Pancreas (tissue), 10 donors: Measurements from ENCODE around the gene TSPAN7. TPM values are rescaled to one million over a fixed set of nuclear protein-coding genes. Genes with fewer than 3 reads are reported as not detected.

Experiments used
- ATAC-seq, 4 donors: fragments of 200-7000 bp; cut with Tn5 transposase; one replicate each; pipeline versions ENCODE4 v1.8.0 to v1.9.1; 2020; ENCODE audit warnings: mild to moderate bottlenecking in 4 of 4, moderate library complexity in 4 of 4
- DNase-seq, 6 donors: peaks; one replicate each; pipeline ENCODE4 v3.0.0-alpha.2; 2020
- FAIRE-seq: peaks from 2 replicates; lab custom pipeline; 2012; peaks lifted over from hg19 to GRCh38; lab: Jason Lieb, UNC
- H3K27ac ChIP-seq, 4 donors: fragments of 200-600 bp; sonication (generic); 1 replicate in 3 of 4; 2 replicates in 1 of 4; pipeline versions ENCODE4 v1.5.0 to v1.8.0; 2020
- H3K27me3 ChIP-seq, 4 donors: fragments of 200-600 bp; one replicate each; pipeline ENCODE4 v1.8.0; 2021
- H3K36me3 ChIP-seq, 3 donors: fragments of 200-600 bp; sonication (generic) in 1 of 3; one replicate each; pipeline versions ENCODE4 v1.5.0 to v1.8.0; 2020 to 2021
- H3K4me1 ChIP-seq, 3 donors: fragments of 200-600 bp; one replicate each; pipeline ENCODE4 v1.8.0; 2021
- H3K4me3 ChIP-seq, 4 donors: fragments of 200-600 bp; sonication (generic) in 2 of 4; one replicate each; pipeline versions ENCODE4 v1.5.0 to v1.8.0; 2020 to 2021
- H3K9me3 ChIP-seq, 4 donors: fragments of 200-600 bp; one replicate each; pipeline ENCODE4 v1.8.0; 2021
- CTCF ChIP-seq, 4 donors: fragments of 200-600 bp; sonication (generic) in 3 of 4; IDR thresholded peaks; one replicate each; pipeline versions ENCODE4 v1.5.0 to v1.8.0; 2021; ENCODE audit warnings: antibody characterized with exemption in 4 of 4
- WGBS, 2 donors: extraction: QIAGEN DNeasy Blood & Tissue Kit; methylation state at CpG; one replicate each; pipeline ENCODE4 v1.1.7; 2013; 5-methylcytosine and 5-hydroxymethylcytosine counted together
- intact Hi-C, 3 donors: fragments of 100-400 bp; cut with DNase I; formaldehyde crosslinking; loops; one replicate each; pipeline versions ENCODE4 v1.11.1 to v1.14.2; 2022
- polyA plus RNA-seq, 2 donors: library from polyadenylated mRNA; stranded (reverse); fragments of 200-250 nt; gene quantifications; one replicate each; pipeline ENCODE4 v1.2.3, GENCODE V29; 2013
- total RNA-seq, 6 donors: library from RNA; stranded (reverse); fragmentation: NEBNext Ultra II Directional in 4 of 6; extraction: Animal tissue kit (Norgen Biotek cat#: 25700) in 4 of 6; gene quantifications; one replicate each; pipeline versions ENCODE4 v1.2.1 to v1.2.4, GENCODE V29; 2021 to 2023
- donor health status: healthy with polysubstance abuse.
- donor health status: DM: no; HTN: no; CAD: no; lungs with moderate emphysema.
- donor health status: DM: no; HTN: no; CAD: no.
- donor health status: control.
- donor health status: control.
- donor health status: Bipolar disorder and iron deficiency.
- donor health status: DM: yes; HTN: yes; CAD: no.
- donor health status: DM: no; HTN: no; CAD: no.
- donor health status: DM: no; HTN: no; CAD: no.
- donor health status: DM: yes; HTN: yes; CAD: no.

The TSPAN7 gene
- total and polyA plus RNA-seq, 8 donors: 5.3 to 68.1 (median 12.7) TPM

- Histone ChIP-seq H3K4me1 (no peaks in the 10 kb centered on the region), H3K4me3 (no peak overlapping the region), H3K27me3 (no peaks in the 10 kb centered on the region), H3K27ac (no peak overlapping the region), H3K36me3 (no peaks in the 10 kb centered on the region), H3K9me3 (no peaks in the 10 kb centered on the region)
- DNase-seq (no peak), FAIRE-seq (no peak), ATAC-seq (no peak)
- intact Hi-C loops: no loop called here
- no peak for TF ChIP-seq CTCF (IDR thresholded peaks at IDR 0.05)
- whole genome bisulfite sequencing, 2 donors: 81 to 83% methylated on average over 2 of the region's 2 CpGs
Observed at GRCh38 chrX:38516196-38516774, 45.1 kb upstream of the TSPAN7 start.

- no peak for TF ChIP-seq CTCF (IDR thresholded peaks at IDR 0.05)
- Histone ChIP-seq H3K36me3 (no peaks in the 10 kb centered on the region), H3K4me3 (no peak overlapping the region), H3K27ac (no peak overlapping the region), H3K27me3 (no peaks in the 10 kb centered on the region), H3K9me3 (no peaks in the 10 kb centered on the region), H3K4me1 (no peaks in the 10 kb centered on the region)
- FAIRE-seq: no peak
- WGBS, 2 donors: 71 to 90% methylated on average over 6 of the region's 6 CpGs
- no peak for ATAC-seq
- no peak for DNase-seq
- intact Hi-C loops: no loop called here
Observed at GRCh38 chrX:38519651-38520050, 41.7 kb upstream of the TSPAN7 start.

- TF ChIP-seq CTCF (IDR thresholded peaks at IDR 0.05): no peak
- no peak for FAIRE-seq
- H3K27me3 ChIP-seq: no peaks in the 10 kb centered on the region
Observed at GRCh38 chrX:38538134-38538533, 23.2 kb upstream of the TSPAN7 start.

GRCh38 chrX:38539748-38540147 lies 21.6 kb upstream of the TSPAN7 start:
- WGBS, 2 donors: 73 to 87% methylated on average over 1 of the region's 1 CpG
- DNase-seq (no peak), ATAC-seq (no peak), FAIRE-seq (no peak)
- Histone ChIP-seq H3K27ac (no peak overlapping the region), H3K9me3 (no peaks in the 10 kb centered on the region), H3K36me3 (no peaks in the 10 kb centered on the region), H3K4me3 (no peak overlapping the region), H3K27me3 (no peaks in the 10 kb centered on the region), H3K4me1 (no peaks in the 10 kb centered on the region)
- no peak for TF ChIP-seq CTCF (IDR thresholded peaks at IDR 0.05)
- intact Hi-C loops: no loop called here

More at GRCh38 chrX:38538134-38538533, 23.2 kb upstream of the TSPAN7 start:
- no peak overlapping the region for H3K4me3 ChIP-seq
- H3K4me1 ChIP-seq: no peaks in the 10 kb centered on the region
- intact Hi-C loops: no loop called here
- H3K27ac ChIP-seq: no peak overlapping the region
- H3K9me3 ChIP-seq: no peaks in the 10 kb centered on the region
- WGBS, 2 donors: 20% methylated on average over 2 of the region's 2 CpGs
- ATAC-seq (no peak), DNase-seq (no peak)
- H3K36me3 ChIP-seq: no peaks in the 10 kb centered on the region

GRCh38 chrX:38548508-38548907 lies 12.8 kb upstream of the TSPAN7 start:
- FAIRE-seq (no peak), ATAC-seq (no peak), DNase-seq (no peak)
- Histone ChIP-seq H3K36me3 (no peaks in the 10 kb centered on the region), H3K27ac (no peak overlapping the region), H3K4me3 (no peak overlapping the region), H3K4me1 (no peaks in the 10 kb centered on the region), H3K9me3 (no peaks in the 10 kb centered on the region), H3K27me3 (peaks cover 0 to 9% (median 0%) of the 10 kb centered on the region in 4 donors)
- 64 to 77% methylated on average over 3 of the region's 3 CpGs for WGBS, 2 donors
- intact Hi-C loops: no loop called here
- no peak for TF ChIP-seq CTCF (IDR thresholded peaks at IDR 0.05)
